SK-N-MC (cell line): ENCODE measurements around the gene MAN2A2.

Experiments used
- EZH2 ChIP-seq: fragments of 200-600 bp; sonication (generic); IDR thresholded peaks from one replicate; pipeline ENCODE4 v1.6.1; 2017; ENCODE audit warnings: antibody characterized with exemption
- POLR2AphosphoS5 ChIP-seq: IDR thresholded peaks from 2 replicates; pipeline ENCODE4 v1.6.1; 2012; ENCODE audit warnings: mild to moderate bottlenecking, low read depth, low read length, borderline replicate concordance

DNA sequence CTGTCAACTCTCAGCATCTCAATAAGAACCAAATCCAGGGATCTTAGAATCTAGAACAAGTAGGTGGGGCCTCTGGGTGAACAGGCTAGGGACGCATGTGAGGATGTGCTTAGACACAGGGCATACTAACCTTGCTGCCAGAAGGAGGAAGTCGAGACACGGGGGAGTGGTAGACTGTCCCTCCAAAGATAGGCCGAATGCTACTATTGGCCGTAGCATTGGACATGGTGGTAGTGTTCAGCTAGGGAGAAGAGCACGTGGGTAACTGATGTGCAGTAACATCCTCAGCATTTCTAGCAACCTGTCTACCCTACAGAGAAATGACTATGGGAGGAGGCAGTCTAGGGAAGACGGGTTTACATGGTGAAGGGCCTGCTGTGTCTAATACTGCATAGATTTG, 67.2 kb downstream of the MAN2A2 start:
- TF ChIP-seq EZH2 (no peak), POLR2AphosphoS5 (no peak)
